ENCODE data around the gene DDX39A.

DNA sequence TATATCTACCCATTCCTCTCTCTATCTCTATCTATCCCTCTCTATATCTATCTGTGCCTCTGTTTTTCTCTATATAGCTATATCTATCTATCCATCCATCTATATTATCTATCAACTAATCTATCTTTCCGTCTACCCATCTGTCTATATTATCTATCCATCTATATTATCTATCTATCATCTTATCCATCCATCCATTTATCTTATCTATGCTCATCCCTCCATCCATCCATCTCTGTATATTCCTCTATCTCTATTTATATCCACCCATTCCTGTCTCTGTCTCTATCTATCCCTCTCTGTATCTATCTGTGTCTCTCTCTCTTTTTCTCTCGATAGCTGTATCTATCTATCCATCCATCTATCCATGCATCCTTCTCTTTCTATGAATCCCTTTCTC lies 41.8 kb upstream of the DDX39A start:
- TF ChIP-seq HDGF (IDR thresholded peaks at IDR 0.05; ENCODE audit: borderline replicate concordance) (no peak), FOXK2 (IDR thresholded peaks at IDR 0.05) (no peak), FOXM1 (IDR thresholded peaks at IDR 0.05; ENCODE audit: borderline replicate concordance) (no peak), TARDBP (IDR thresholded peaks at IDR 0.05) (no peak), LEF1 (IDR thresholded peaks at IDR 0.05; ENCODE audit: borderline replicate concordance) (no peak), FOXA1 (IDR thresholded peaks at IDR 0.05) (no peak), SUZ12 (IDR thresholded peaks at IDR 0.05) (no peak), ELF4 (IDR thresholded peaks at IDR 0.05) (no peak), L3MBTL2 (conservative IDR thresholded peaks at IDR 0.05) (no peak), BHLHE40 (IDR thresholded peaks at IDR 0.05; ENCODE audit: borderline replicate concordance) (no peak)
- TF ChIP-seq, protein P1, sequence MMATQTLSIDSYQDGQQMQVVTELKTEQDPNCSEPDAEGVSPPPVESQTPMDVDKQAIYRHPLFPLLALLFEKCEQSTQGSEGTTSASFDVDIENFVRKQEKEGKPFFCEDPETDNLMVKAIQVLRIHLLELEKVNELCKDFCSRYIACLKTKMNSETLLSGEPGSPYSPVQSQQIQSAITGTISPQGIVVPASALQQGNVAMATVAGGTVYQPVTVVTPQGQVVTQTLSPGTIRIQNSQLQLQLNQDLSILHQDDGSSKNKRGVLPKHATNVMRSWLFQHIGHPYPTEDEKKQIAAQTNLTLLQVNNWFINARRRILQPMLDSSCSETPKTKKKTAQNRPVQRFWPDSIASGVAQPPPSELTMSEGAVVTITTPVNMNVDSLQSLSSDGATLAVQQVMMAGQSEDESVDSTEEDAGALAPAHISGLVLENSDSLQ (IDR thresholded peaks at IDR 0.05): no peak

All from HEK293T (cell line).